DOHH2 (cell line): Measurements from ENCODE around the gene INPP4A.

Source experiments
- H3F3A ChIP-seq: fragments of 200-600 bp; sonication (generic), shearing (Covaris generic); 2 replicates; pipeline ENCODE4 v1.6.0; 2016; ENCODE audit warnings: antibody characterized with exemption, mild to moderate bottlenecking; ENCODE audit not compliant: control insufficient read depth, insufficient read depth
- H3K27ac ChIP-seq: fragments of 200-600 bp; sonication (generic); 2 replicates; pipeline ENCODE4 v1.5.1; 2014; ENCODE audit warnings: low read depth, mild to moderate bottlenecking, low read length, moderate library complexity
- H3K27me3 ChIP-seq: fragments of 200-600 bp; sonication (generic); 2 replicates; pipeline ENCODE4 v1.6.1; 2014; ENCODE audit warnings: mild to moderate bottlenecking, low read length, mixed read lengths; ENCODE audit not compliant: control insufficient read depth
- H3K36me3 ChIP-seq: fragments of 200-600 bp; sonication (generic); 2 replicates; pipeline ENCODE4 v1.6.1; 2014; ENCODE audit warnings: mild to moderate bottlenecking, low read length, moderate library complexity, mixed read lengths; ENCODE audit not compliant: control insufficient read depth
- H3K4me1 ChIP-seq: fragments of 200-600 bp; sonication (generic); 2 replicates; pipeline ENCODE4 v1.6.1; 2014; ENCODE audit warnings: mild to moderate bottlenecking, low read length, mixed read lengths; ENCODE audit not compliant: control insufficient read depth
- H3K4me2 ChIP-seq: fragments of 200-600 bp; sonication (generic); 2 replicates; pipeline ENCODE4 v1.6.0; 2014; ENCODE audit warnings: mild to moderate bottlenecking, low read length, moderate library complexity
- H3K4me3 ChIP-seq: fragments of 200-600 bp; sonication (generic); 2 replicates; pipeline ENCODE4 v1.5.1; 2014; ENCODE audit warnings: mild to moderate bottlenecking, low read length, mixed read lengths
- H3K79me2 ChIP-seq: fragments of 200-600 bp; sonication (generic); 2 replicates; pipeline ENCODE4 v1.6.1; 2014; ENCODE audit warnings: mild to moderate bottlenecking, low read length, mixed read lengths; ENCODE audit not compliant: control insufficient read depth
- H3K9me2 ChIP-seq: fragments of 200-600 bp; sonication (generic); replicated peaks from 2 replicates; pipeline ENCODE4 v1.6.1; 2014; ENCODE audit warnings: mild to moderate bottlenecking, low read length, mixed read lengths; ENCODE audit not compliant: control insufficient read depth
- H3K9me3 ChIP-seq: fragments of 200-600 bp; sonication (generic); 2 replicates; pipeline ENCODE4 v1.6.1; 2014; ENCODE audit warnings: antibody characterized with exemption, low read length, mixed read lengths; ENCODE audit not compliant: control insufficient read depth, insufficient read depth
- H4K20me1 ChIP-seq: fragments of 200-600 bp; sonication (generic); 2 replicates; pipeline ENCODE4 v1.6.0; 2014; ENCODE audit warnings: low read depth, mild to moderate bottlenecking, antibody characterized with exemption, low read length, moderate library complexity; ENCODE audit not compliant: control insufficient read depth, insufficient read depth
- EZH2phosphoT487 ChIP-seq: fragments of 200-600 bp; sonication (generic); IDR thresholded peaks from 2 replicates; pipeline ENCODE4 v1.6.1; 2017; ENCODE audit warnings: borderline replicate concordance, mild to moderate bottlenecking, antibody characterized with exemption, low read length, moderate library complexity, mixed read lengths
- TF ChIP-seq, protein P1 (sequence below): fragments of 200-600 bp; sonication (generic); IDR thresholded peaks from one replicate; pipeline ENCODE4 v1.5.1; 2014; ENCODE audit warnings: antibody characterized with exemption, mild to moderate bottlenecking, low read depth, low read length; ENCODE audit not compliant: poor library complexity, severe bottlenecking

Gene INPP4A

DNA sequence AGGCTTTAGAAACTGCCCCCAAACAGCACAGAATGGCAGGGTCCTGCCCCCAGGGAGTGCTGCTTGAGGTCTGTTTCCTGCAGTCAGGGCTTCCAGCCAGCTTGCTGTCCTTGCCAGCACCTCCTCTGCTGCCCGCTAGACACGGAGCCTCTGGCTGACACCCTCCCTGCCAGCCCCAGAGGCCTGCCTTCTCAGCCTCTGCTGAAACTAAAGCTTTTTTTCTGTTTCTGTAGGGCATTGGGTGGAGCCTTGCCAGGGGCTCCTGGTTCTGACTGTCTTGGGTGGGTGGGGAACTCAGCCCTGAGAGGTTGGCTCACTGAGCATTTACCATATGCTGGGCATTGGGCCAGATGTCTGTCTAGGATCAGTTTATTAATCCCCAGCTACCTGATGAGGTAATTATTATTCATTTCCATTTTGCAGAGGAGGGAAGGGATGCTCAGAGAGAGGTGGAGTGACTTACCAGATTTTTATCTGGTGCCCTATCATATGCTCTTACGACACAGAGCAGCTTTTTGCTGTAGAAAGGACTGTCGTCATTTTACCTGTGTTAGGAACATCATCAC, 35.4 kb downstream of the INPP4A start:
- Histone ChIP-seq H3K36me3 (no peaks in the 10 kb centered on the region), H4K20me1 (peaks cover 19% of the 10 kb centered on the region), H3K4me2 (no peak overlapping the region), H3K9me2 (no peaks in the 10 kb centered on the region), H3F3A (no peaks in the 10 kb centered on the region), H3K79me2 (peaks cover 7% of the 10 kb centered on the region; the same call in 1 of the 2 replicates), H3K4me1 (peaks cover 26% of the 10 kb centered on the region), H3K4me3 (no peak overlapping the region), H3K9me3 (no peaks in the 10 kb centered on the region), H3K27ac (no peak overlapping the region), H3K27me3 (no peaks in the 10 kb centered on the region)
- TF ChIP-seq, protein P1, sequence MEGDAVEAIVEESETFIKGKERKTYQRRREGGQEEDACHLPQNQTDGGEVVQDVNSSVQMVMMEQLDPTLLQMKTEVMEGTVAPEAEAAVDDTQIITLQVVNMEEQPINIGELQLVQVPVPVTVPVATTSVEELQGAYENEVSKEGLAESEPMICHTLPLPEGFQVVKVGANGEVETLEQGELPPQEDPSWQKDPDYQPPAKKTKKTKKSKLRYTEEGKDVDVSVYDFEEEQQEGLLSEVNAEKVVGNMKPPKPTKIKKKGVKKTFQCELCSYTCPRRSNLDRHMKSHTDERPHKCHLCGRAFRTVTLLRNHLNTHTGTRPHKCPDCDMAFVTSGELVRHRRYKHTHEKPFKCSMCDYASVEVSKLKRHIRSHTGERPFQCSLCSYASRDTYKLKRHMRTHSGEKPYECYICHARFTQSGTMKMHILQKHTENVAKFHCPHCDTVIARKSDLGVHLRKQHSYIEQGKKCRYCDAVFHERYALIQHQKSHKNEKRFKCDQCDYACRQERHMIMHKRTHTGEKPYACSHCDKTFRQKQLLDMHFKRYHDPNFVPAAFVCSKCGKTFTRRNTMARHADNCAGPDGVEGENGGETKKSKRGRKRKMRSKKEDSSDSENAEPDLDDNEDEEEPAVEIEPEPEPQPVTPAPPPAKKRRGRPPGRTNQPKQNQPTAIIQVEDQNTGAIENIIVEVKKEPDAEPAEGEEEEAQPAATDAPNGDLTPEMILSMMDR, result no peak

DNA sequence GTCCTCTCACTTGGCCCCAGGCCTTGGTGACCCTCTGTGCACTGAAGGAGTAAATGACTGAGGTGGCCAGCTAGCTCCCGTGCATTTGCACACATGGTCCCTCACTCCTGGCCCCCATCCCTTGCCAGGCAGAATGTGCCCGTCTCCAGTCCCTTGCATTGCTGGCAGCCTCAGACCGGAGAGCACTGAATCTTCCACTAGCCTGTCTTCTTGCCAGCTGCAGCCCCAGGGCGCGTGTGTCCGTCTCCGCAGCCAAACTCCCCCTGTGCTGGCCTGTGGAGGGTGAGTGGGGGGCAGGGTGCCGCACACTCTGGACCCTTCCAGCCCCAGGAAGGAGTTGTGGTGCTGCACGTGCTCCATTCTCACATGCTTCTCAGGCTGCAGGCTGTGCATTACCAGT, 35.9 kb downstream of the INPP4A start:
- Histone ChIP-seq H3K27me3 (no peaks in the 10 kb centered on the region), H3K27ac (no peak overlapping the region), H4K20me1 (peaks cover 18% of the 10 kb centered on the region), H3K4me1 (peaks cover 26% of the 10 kb centered on the region), H3K79me2 (peaks cover 7% of the 10 kb centered on the region; the same call in 1 of the 2 replicates), H3K4me3 (no peak overlapping the region), H3F3A (no peaks in the 10 kb centered on the region), H3K4me2 (no peak overlapping the region), H3K36me3 (no peaks in the 10 kb centered on the region), H3K9me2 (no peaks in the 10 kb centered on the region), H3K9me3 (no peaks in the 10 kb centered on the region)
- TF ChIP-seq, protein P1, result no peak
- TF ChIP-seq EZH2phosphoT487, result no peak

DNA sequence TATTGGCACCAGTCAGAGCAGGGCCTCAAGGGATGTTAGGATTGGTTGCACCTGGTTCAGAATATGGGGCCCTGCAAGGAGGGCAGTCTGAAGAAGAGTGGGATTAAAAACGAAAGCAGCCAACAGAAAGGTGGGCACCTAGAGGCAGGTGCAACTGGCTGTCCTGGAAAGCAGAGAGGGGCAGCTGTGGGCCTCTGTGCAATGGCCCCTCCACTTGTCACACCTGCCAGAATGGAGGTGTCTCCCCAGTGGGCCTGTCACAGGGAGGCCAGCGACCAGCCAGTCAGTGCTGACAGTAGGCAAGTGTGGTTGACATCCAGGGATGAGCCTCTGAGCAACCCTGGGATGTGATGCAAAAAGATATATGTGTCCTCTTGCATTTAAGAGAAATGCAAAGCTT, 37.7 kb downstream of the INPP4A start:
- Histone ChIP-seq H3K27me3 (no peaks in the 10 kb centered on the region), H3K9me3 (no peaks in the 10 kb centered on the region), H3K9me2 (no peaks in the 10 kb centered on the region), H3K36me3 (no peaks in the 10 kb centered on the region), H3K4me3 (no peak overlapping the region), H3K4me2 (no peak overlapping the region), H3K4me1 (peaks cover 29% of the 10 kb centered on the region), H3K79me2 (peaks cover 7% of the 10 kb centered on the region; the same call in 1 of the 2 replicates), H4K20me1 (peaks cover 18% of the 10 kb centered on the region), H3F3A (no peaks in the 10 kb centered on the region), H3K27ac (no peak overlapping the region)
- no peak for TF ChIP-seq EZH2phosphoT487
- TF ChIP-seq, protein P1, result no peak
